HepG2 (cell line): Measurements from ENCODE around the gene ANO1.

ENCODE experiments used
- HHEX ChIP-seq: IDR thresholded peaks from 2 replicates; pipeline ENCODE4 v1.6.1; 2016; ENCODE audit warnings: control low read depth
- KLF6 ChIP-seq: IDR thresholded peaks from 2 replicates; pipeline ENCODE4 v1.8.0; 2016; ENCODE audit warnings: missing biosample characterization, missing genetic modification reagents
- MEIS1 ChIP-seq: sonication (generic); formaldehyde crosslinking; IDR thresholded peaks from 2 replicates; pipeline ENCODE4 v1.9.0; 2021; ENCODE audit warnings: mild to moderate bottlenecking, missing genetic modification reagents, moderate library complexity, borderline replicate concordance
- NR1H2 ChIP-seq: sonication (generic); formaldehyde crosslinking; IDR thresholded peaks from 2 replicates; pipeline ENCODE4 v1.8.1; 2022; ENCODE audit warnings: low read depth, missing genetic modification reagents, borderline replicate concordance
- PRDM15 ChIP-seq: sonication (generic); formaldehyde crosslinking; IDR thresholded peaks from 2 replicates; pipeline ENCODE4 v1.4.0; 2020; ENCODE audit warnings: missing genetic modification reagents
- SIN3A ChIP-seq: IDR thresholded peaks from 2 replicates; pipeline ENCODE4 v1.6.1; 2011; ENCODE audit warnings: low read depth, mild to moderate bottlenecking, control low read depth, low read length, borderline replicate concordance
- ZNF160 ChIP-seq: sonication (generic); formaldehyde crosslinking; IDR thresholded peaks from 2 replicates; pipeline ENCODE4 v1.8.0; 2022; ENCODE audit warnings: mild to moderate bottlenecking, inconsistent platforms, missing genetic modification reagents

DNA sequence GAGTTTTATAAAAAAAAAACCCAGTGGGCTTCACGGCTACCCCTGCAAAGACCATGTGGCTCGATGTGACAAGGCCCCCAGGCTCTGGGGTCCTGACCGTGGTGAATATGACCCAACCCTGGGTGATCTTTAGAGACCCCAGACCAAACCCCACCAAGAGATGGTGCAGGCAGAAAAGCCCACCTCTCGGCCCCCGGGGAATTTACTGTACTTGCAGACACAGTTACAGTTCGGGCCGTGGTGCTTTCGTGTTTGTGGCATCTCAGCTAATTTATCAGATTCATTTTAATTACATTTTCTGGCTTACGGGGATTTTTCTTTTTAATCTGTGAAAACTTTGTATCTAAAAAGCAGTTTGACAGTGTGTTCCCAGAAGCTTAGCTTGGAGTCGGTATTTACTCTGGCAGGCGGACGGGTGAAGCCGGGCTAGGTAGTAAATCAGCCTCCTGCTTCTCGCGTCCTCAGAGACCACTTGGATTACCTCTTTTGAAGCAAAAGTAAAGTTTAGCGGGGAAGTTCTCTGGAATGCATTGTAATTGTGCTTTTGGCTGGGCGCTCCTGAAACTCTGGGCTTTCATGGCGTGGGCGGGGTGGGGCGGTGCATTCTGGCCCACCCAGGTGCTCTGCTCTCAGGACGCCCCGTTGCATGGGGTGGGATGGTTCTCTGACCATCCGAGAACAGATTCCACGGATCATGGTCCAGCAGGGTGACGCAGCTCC is 25.3 kb downstream of the ANO1 start:
- no peak for TF ChIP-seq KLF6 (CRISPR knock-in tag)
- TF ChIP-seq PRDM15 (CRISPR knock-in tag), result no peak
- TF ChIP-seq MEIS1 (CRISPR knock-in tag), result no peak
- TF ChIP-seq SIN3A, result no peak
- TF ChIP-seq NR1H2, result no peak
- no peak for TF ChIP-seq HHEX
- no peak for TF ChIP-seq ZNF160 (CRISPR knock-in tag)
